Spleen (tissue), 7 donors: ENCODE measurements around the gene UBE2G1.

Experiments used
- CTCF ChIP-seq, 11 experiments: fragments of 200-600 bp in 7 of 11; fragments of 450-650 bp in 4 of 11; sonication (generic) in 4 of 11; IDR thresholded peaks in 8 of 11; conservative IDR thresholded peaks in 3 of 11; 1 replicate in 7 of 11; 2 replicates in 4 of 11; pipeline versions ENCODE4 v1.4.0 to v1.8.0; 2016 to 2021; ENCODE audit warnings: antibody characterized with exemption in 11 of 11, inconsistent platforms in 4 of 11, mild to moderate bottlenecking in 1 of 11
- POLR2A ChIP-seq, 3 donors: fragments of 450-650 bp; IDR thresholded peaks; one replicate each; pipeline ENCODE4 v1.5.1; 2017; ENCODE audit warnings: antibody characterized with exemption in 3 of 3, mild to moderate bottlenecking in 1 of 3
- POLR2AphosphoS5 ChIP-seq, 3 donors: sonication (generic); formaldehyde crosslinking; IDR thresholded peaks; one replicate each; pipeline ENCODE4 v1.5.1; 2017; ENCODE audit warnings: antibody characterized with exemption in 3 of 3
- donor health status: DM: no; HTN: no; CAD: no; lungs with moderate emphysema.
- donor health status: DM: no; HTN: no; CAD: no.
- donor health status: DM: no; HTN: no; CAD: no.

- no peak for TF ChIP-seq CTCF (IDR thresholded peaks at IDR 0.05 in 8 of 11, conservative IDR thresholded peaks at IDR 0.05 in 3 of 11)
- TF ChIP-seq POLR2A (IDR thresholded peaks at IDR 0.05) = no peak
- TF ChIP-seq POLR2AphosphoS5 (IDR thresholded peaks at IDR 0.05) = no peak
Observed at GRCh38 chr17:4221163-4221562, 145.3 kb downstream of the UBE2G1 start.
